Measurements from ENCODE around the gene PHB1.

Gene PHB1

DNA sequence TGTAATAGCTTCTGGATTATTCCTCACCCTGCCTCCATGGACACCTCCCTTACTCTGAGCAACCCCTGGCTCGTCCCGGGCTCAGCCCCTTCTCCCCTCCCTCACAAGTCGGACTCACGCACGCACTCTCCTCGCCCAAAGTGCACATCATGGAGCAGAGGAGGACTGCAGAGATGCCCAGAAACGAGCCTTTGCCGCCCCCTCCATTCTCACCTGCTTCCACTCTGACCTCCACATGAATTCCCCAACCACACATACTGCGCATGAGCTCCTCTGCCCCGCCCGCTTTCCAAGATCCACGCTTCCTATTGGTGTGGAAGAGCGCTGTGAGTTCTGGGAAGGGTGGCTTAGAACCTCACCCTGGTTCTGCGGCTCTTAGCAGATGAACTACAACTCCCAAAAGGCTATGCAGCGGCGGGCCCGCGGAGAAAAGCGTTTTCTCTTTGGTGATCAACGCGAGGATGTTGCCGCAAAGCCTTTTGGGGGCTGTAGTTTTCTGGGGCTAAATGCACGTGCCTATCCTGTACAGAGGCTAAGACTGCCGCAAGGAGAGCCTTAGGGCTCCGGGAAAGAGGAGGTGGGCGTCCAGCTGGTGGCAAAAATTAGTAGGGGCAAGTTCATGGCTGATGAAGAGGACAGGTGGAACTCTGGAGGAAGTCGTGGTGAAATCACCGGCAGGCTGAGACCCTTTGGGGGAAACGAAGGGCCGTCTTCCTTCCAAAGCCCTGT is at the start of gene PHB1:
PHB1 (minus strand) TSS at position 261 of the 729 bp plus-strand sequence. CDS start 1,618 bp downstream, outside the sequence.
- DNase-seq (ENCODE audit: low read depth): peak; percentile 84

DNA sequence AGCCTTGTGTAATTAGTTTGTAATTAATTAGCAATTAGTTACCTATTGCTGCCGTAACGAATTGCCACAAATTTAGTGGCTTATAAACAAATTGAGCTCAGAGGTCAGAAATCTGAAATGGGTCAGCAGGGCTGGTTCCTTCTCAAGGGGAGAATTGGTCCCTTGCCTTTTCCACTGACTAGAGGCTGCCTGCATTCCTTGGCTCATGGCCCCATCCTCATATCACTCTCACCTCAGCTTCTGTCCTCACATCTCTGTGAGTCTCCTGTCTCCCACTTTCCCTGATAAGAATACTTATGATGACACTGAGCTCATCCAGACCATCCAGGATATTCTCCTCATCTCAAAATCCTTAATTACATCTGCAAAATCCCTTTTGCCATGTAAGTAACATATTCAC is 49.4 kb upstream of the PHB1 start:
- no peak for DNase-seq (ENCODE audit: low read depth)

DNA sequence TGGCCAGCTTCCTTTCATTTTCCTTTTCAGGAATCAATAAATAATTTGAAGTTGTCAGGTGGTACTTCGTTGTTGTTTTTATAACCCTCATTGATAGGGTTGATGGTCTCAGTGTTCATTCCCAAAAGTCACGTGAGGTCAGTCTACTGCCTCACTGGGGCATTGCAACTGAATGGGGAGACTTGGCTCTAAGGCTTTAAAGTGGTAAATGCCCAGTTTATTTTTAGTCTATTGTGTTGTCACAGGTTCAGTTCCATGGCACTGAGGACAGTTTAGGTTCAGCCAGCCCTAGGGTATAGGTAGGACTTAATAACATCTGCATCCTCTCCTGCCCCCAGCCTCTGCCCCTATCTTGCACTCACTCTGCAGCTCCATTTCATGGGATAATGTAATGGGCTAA is 46.9 kb upstream of the PHB1 start:
- DNase-seq (ENCODE audit: low read depth): no peak

DNA sequence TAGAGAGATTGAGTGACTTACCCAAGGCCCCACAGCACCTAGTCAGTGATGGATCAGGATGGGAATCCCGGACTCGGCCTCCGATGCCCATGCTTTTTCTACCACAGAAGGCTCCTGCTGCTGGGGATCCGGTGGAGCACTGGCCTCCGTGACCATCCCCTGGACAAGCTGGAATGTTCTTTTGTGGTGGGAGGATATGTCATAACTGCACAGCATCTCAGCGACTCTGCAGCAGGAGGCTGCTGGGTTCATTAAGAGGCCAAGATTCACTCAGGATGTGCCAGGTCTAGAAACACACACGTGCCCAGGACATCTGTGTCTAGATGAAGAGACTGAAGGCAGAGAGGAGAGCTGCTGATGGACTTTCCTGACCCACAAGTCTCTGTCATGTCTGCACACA is 45.7 kb upstream of the PHB1 start:
- DNase-seq (ENCODE audit: low read depth): no peak

DNA sequence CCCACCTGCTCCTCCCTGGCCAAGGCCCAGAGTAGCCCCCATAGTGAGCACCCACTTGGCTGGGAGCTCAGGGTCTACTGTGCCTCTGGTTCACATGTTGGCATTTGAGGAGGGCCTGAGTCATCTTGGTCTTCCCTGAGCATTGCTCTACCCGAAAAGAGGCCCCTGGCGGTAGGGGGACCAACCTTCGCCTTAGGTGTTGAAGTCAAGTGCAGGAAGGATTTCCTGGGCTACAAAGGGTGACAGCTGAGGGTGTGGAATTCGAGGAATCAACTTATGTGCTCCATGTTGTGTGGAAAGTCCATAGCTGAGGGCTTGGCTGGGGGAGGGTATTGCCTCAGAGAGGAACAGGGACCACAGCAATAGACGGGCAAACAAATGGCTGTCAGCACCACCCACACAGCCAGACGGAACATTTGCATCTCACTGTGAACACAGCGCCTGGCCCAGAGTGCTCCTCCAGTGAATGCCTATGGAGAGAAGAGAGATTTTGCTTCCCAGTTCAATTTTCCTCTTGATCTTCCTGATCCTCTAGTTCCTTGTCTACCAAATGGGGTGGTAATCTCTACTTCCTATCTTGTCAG is 44.8 kb upstream of the PHB1 start:
- DNase-seq (ENCODE audit: low read depth): no peak

DNA sequence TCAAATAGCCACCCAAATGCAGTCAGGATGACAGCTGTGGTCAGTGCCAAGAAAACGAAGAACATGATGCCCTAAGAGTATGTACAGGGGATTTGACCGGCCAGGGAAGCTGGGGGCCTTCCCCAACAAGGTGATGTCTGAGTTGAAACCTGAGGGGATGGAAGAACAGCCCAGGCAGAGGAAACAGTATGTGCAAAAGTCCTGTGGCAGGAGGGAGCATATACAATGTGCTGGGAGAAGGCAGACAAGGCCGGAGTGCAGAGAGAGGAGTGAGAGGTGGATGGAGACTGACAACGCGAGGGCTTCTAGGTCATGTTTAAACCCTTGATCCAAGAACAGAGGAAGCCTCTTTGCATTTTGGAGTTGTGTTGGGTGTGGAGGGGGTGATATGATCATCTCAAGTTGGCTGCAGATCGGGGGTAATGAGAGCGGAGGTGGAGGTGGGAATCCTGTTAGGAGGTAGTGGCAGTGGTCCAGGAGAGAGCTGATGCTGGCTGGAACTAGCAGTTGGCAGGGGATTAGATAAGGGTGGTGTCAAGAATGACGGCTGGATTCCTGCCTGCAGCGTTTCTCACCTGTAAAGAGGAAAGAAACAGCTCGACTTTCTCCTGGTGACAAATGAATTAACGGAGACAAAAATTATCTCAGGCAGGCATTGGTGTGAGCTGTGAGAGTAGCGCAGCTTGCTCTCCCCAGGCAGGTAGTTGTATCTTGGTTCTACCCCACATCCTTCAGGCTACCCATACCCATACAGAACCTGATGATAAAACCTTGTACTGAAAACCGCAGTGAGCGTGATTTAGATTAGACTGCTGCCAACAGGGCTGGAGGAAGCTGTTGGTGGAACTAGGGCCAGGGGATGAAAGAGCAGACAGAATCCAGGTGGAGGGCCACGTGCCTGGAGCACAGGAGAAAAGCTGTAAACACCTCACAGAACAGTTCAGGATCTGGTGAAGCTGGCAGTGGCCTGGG is 43.2 kb upstream of the PHB1 start:
- DNase-seq (ENCODE audit: low read depth): no peak

DNA sequence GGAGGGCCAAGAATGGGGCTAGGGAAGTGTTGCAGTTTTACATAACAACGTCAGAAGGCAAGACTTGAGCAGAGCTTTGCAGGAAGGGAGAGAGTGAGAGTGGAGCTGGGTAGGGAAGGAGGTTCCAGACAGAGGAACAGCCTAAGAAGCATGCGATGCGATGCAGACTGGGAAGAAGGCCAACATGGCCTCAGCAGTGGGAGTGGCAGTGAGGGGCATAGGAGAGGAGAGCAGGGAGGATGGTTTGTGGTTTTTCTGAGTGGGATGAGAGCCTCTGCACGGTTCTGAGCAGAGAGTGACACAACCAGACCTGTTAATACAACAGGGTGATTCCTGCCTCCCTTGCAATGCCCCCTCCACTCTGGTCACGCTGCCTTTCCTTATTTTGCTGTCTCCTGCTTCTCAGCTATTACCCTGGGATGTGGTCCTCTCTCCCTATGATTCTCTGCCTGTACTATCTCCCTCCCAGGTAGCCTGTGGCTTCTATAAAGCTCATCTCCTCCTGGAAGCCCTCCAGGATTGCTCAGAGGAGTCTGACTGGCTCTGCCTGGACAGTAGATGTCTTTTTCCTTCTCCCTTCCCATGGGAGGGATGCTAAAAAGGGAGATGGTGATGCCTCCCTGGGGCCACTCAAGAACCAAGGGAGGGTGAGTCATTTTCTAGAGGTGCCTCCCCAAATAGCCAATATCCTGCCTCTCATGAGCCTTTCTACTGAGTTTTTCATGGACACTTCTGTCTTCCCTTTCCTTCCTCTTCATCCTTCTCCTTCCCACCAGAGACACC is 41.7 kb upstream of the PHB1 start:
- DNase-seq (ENCODE audit: low read depth): no peak

DNA sequence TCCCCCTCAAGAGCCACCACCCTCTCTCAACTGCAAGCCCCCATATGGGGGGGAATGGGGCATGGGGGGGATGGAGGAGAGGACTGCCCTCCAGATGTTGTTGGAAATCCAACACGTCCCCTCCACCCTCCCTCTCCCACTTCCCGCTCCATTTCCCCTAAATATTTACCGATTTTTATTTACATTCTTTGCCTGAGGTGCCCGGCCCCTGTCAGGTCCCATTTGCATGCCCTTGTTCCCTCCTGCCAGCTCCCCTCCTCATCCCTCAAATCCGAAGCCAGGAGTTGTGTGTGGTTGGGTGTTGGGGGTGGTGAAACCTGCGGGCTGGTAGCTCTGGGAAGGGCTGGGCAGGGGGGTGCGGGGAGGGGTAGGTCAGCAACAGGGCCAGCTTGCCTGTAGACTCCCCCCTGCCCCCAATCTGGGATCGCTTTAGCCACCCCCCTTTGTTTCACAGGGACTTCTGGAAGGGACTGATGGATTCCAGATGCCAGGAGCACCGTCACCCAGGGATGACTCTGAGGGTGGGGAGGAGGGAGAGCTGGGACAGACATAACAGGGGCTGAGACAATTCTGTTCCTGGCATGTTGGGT is 40.7 kb upstream of the PHB1 start:
- no peak for DNase-seq (ENCODE audit: low read depth)

DNA sequence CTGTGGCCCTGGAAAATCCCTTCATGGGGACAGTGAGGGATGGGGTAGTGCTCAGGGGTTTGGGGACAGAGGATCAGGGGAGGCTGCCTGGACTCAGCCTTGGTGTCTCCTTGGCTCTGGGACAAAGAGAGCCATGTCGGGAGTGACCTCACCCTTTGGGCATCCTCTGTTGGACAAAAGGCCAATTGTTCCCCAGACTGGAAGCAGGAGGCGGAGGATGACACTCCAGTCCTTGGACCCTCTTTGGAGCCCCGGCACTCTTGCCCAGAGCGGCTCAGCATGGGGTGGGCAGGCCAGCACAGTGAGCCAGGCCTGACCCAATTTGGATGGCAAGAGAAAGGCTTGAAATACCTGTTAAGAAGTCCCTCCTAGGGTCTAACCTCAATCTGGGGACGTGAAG is 39.4 kb upstream of the PHB1 start:
- no peak for DNase-seq (ENCODE audit: low read depth)

DNA sequence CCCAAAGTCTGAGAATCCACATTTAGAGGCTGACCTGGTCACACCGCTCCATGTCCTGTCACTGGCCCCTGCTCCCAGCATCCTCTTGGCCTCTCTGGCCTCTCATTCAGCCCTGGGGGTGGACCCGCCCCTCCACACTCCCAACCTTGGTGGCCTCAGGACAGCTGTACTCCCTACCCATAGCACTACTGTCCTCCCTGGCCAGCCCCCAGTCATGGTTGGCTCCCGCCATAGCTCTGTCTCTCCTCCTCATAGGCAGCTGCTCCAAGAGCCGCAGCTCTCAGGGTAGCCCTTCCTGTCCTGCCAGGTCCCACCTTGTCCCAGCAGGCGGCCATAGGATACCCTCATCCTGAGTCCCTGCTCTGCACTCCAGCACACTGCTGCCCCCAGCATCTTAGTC is 38.0 kb upstream of the PHB1 start:
- no peak for DNase-seq (ENCODE audit: low read depth)

DNA sequence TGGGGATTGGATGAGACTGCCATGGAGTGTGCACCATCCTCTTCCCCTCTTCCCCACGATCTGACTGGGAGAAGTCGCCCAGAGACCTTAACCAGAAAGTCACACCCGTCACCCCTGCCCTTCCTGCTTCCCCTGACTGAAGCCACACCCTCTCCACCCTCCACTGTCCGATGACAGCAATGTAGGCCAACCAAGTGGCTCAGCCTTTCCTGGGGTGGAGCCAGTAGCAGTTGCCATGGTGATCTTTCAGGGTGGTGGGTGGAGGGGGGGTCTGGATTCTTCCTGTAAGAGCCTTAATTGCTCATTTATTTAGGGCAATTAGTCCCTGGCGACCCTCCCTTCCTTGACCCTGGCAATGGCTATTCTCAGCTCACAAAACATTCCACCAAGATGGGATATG is 37.5 kb upstream of the PHB1 start:
- no peak for DNase-seq (ENCODE audit: low read depth)

DNA sequence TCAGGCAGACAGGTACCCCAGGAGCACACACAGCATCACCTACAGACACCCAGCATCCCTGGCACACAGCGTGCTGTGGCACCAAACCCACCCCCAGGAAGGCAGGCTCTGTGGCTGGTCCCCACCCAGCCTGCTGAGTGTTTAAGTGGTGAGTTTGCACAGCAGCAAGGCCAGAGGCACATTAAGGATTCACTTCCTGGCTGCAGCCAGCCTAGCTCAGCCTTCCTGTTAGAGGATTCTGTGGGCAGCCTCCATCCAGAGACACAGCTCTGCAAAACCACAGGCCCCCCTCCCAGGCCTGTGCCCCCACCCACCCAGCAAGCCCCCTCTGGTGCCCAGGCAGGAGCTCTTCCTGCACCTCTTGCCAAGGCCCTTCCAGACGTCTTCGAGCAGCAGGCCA is 36.1 kb upstream of the PHB1 start:
- DNase-seq (ENCODE audit: low read depth): no peak

DNA sequence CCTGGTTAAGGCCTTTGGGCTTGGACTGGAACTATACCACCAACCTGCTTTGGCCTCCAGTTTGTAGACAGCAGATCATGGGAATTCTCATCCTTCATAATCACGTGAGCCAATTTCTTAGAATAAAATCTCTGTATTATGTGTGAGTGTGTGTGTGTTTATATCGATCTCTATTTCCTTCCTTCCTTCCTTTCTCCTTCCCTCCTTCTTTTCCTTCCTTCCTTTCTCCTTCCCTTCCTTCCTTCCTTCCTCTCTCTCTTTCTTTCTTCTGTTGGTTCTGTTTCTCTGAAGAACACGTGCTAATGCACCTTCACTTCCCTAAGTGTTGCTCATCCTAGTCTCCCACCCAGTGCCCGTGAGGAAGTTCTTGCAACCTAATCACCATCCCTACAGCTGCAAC is 35.5 kb upstream of the PHB1 start:
- DNase-seq (ENCODE audit: low read depth): no peak

DNA sequence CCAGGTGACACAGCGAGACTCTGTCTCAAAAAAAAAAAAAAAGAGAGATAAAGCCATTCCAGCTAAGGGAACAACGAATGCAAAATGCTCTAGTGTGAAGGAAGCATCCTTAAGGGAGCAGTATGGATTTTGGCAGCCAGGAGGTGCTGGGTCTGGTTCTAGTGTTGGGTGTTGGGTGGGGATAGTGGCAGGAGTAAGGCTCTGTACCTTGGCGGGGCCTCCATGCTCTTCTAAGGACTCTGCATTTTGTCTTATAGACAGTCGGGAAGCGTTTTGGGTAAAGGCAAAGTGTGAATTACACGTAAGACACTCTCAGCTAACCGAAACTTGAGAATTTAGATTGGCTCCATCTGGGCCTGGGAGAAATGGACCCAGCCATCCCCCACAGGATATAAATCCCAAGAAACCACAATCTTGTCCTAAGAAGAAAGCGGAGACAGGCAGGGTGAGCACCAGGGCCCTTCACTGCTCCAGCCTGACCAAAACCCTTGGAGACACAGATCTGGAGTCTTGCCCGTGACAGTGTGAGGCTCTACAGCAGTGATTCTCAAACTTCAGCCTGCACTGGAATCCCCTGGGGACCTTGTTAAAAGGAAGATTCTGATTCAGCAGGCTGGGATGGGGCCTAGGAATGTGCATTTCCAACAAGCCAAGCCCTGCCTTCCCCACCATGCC is 33.1 kb upstream of the PHB1 start:
- DNase-seq (ENCODE audit: low read depth): no peak

DNA sequence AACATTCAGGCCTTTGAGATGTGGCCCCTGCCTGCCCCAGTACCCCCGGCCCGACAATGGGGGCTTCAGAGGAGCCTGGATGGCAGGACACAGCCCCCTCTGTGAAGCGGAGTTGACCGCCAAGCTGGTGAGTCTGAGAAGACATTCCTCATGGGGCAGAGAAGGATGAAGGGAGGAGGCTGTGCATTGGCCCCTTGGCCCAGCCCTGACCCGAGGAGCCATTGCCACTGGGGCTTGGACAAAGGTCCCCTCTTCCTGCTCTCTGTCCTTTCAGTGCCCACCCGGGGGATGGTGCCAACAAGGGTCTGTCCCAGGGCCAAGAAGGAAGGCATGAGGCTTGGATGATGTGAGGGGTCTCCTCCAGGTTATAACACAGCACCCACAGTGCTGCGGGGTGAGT is 30.9 kb upstream of the PHB1 start:
- no peak for DNase-seq (ENCODE audit: low read depth)

DNA sequence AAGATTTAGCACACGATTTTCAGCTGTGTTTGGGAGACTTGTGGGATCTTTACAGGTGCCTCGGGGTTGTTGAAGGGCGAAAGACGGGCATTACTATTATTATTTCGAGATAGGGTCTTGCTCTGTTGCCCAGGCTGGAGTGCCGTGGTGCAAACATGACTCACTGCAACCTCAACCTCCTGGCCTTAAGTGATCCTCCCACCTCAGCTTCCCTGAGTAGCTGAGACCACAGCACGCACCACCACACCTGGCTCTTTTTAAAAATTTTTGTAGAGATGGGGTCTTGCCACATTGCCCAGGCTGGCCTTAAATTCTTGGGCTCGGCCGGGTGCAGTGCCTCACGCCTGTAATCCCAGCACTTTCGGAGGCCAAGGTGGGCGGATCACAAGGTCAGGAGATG is 29.7 kb upstream of the PHB1 start:
- DNase-seq (ENCODE audit: low read depth): no peak

DNA sequence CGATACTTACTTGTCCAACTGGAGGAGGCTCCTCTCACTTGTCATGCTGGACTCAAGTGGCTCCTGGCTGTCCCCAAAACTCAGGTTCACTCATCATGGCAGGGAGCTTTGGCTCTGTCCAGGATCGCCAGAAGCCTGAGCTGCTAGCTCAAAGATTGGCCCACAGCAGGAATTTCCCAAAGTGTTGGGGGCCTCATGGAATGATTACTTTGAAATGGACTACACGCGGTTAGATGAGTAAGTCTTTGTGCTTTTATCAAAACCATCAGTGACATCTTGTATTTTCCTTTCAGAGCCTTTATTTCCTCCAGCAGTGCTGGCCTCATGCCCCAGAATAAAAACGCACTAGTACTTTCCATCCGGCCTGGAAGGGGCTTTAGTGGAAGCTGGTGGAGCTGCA is 29.2 kb upstream of the PHB1 start:
- no peak for DNase-seq (ENCODE audit: low read depth)

DNA sequence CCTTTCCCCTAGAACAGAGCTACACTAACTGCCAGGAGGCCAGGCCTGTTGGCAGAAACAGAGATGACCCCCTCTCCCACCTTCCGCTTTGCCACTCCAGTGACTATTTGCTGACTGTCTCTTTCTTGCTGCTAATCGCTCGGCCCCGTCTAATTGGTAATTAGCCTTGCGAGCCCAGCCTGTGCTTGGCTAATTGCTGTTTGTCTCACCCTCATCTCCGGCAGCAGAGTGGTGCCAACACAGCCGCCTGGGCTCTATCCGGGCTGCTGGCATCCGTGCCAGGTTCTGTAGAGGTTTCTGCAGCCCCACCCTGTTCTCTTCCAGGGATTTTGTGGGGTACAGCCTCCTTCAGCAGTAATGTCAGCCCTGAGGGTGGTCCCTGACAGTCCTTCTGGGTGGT is 27.4 kb upstream of the PHB1 start:
- DNase-seq (ENCODE audit: low read depth): no peak

DNA sequence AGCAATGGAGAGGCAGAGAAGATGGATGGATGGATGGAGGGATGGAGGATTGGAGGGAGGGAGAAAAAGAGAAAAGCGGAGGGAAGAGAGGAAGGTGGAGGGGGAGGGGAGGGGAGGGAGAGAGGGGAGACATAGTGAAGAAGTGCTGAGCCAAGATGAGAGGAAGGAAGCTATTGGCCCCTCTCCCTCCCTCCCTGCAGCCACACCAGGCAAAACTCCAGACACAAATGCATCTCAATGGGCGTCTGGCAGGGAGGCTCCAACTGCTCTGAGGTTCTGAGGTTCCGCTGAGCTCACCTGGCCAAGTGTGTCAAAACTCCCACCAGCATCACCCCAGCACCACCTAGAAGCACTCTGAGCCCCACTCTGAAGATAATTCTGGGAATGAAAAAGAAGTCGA is 26.9 kb upstream of the PHB1 start:
- no peak for DNase-seq (ENCODE audit: low read depth)

DNA sequence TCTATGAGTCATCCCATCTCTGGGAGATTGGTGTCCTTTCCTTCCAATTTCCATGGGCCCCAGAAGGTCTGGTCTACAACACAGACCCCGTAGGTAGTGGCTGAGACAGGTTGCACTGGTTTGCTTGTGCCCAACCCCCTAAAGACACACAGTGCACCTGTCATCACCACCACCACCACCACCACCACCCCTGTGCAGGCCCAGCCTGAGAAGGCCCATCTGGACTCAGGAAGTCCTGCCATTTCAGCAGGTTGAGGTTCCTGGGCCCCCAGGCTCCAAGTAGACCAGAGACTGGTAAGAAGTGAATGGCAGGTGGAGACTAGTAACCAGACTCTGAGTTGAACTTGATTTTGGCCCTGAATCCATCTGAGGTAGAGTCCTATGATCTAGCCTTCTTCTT is 25.9 kb upstream of the PHB1 start:
- no peak for DNase-seq (ENCODE audit: low read depth)
